ENCODE results near the gene FAM89B. TPM values are rescaled to one million over a fixed set of nuclear protein-coding genes. Genes with fewer than 3 reads are reported as not detected.
A peak's percentile ranks its signal among the peaks of the same experiment; 100 is the strongest.

Gene FAM89B
- total and polyA plus RNA-seq, 2 donors (not counting 1 experiment from before 2014, with no cell fraction given) = 30.4 to 50.2 TPM

- no peak overlapping the region for H3K4me3 ChIP-seq (ENCODE audit: control extremely low read depth in 1 of 5, extremely low read depth in 1 of 5, insufficient read depth in 1 of 5, low read depth in 2 of 5, low read length in 4 of 5)
- peaks cover 0 to 63% of the 10 kb centered on the region in 2 experiments for H3K36me3 ChIP-seq (replicated peaks in 1 of 2; ENCODE audit: control extremely low read depth in 1 of 2, control insufficient read depth in 1 of 2, extremely low read depth in 1 of 2, insufficient read depth in 2 of 2, low read length in 1 of 2)
- H3K4me2 ChIP-seq (replicated peaks; ENCODE audit: low read depth, low read length, poor library complexity, severe bottlenecking) = no peak overlapping the region
- ATAC-seq (ENCODE audit: low read depth) (no peak), DNase-seq (no peak)
- Mint-ChIP-seq H3K27me3 (no peaks in the 10 kb centered on the region), H3K27ac (no peak overlapping the region), H3K4me3 (peak overlapping the region; percentile 29), H3K9me3 (ENCODE audit: insufficient read depth) (no peaks in the 10 kb centered on the region), H3K4me1 (peaks cover 24% of the 10 kb centered on the region)
- no peak overlapping the region for H2AFZ ChIP-seq (ENCODE audit: insufficient read depth, low read depth, low read length, poor library complexity, severe bottlenecking)
- peaks cover 9 to 14% of the 10 kb centered on the region in 2 donors for H3K4me1 ChIP-seq (ENCODE audit: control insufficient read depth in 2 of 2, insufficient read depth in 2 of 2, low read length in 2 of 2)
- TF ChIP-seq CTCF (IDR thresholded peaks at IDR 0.05) (no peak), EZH2 (IDR thresholded peaks at IDR 0.05; ENCODE audit: borderline replicate concordance, insufficient read depth, low read depth, low read length, poor library complexity, severe bottlenecking) (no peak)
- no peak overlapping the region for H3K9ac ChIP-seq (ENCODE audit: low read length)
- POLR2A ChIA-PET = no interaction called here
- intact Hi-C loops (cut with micrococcal nuclease) = loop anchor here (5.0 to 10.0 kb wide), 2 partner anchors 487 to 505 kb away; partner anchors contain the start of genes SYVN1, TM7SF2 and ZNHIT2
- peaks cover 47% of the 10 kb centered on the region for H4K20me1 ChIP-seq (ENCODE audit: control insufficient read depth, insufficient read depth, low read length, poor library complexity, severe bottlenecking)
- CTCF ChIA-PET = interaction anchor here (2.3 kb wide), 1 partner anchor 92 kb away, joined by 7 read pairs; the partner anchor contains the start of gene KAT5
- 97% methylated on average over 29 of the region's 29 CpGs for WGBS (ENCODE audit: insufficient coverage)
- no peaks in the 10 kb centered on the region for H3K9me3 ChIP-seq (ENCODE audit: control extremely low read depth in 1 of 3, control insufficient read depth in 2 of 3, insufficient read depth in 1 of 3, low read length in 2 of 3)
- H3K79me2 ChIP-seq (ENCODE audit: control insufficient read depth, insufficient read depth, low read length) = peaks cover 74% of the 10 kb centered on the region
- no peaks in the 10 kb centered on the region for H3K27me3 ChIP-seq (replicated peaks in 1 of 4; ENCODE audit: control extremely low read depth in 1 of 4, control insufficient read depth in 3 of 4, insufficient read depth in 4 of 4, low read length in 3 of 4)
- no peak overlapping the region for H3K27ac ChIP-seq (ENCODE audit: low read length in 2 of 2)
Observed at GRCh38 chr11:65619281-65619928, 47.1 kb downstream of the FAM89B start.

GRCh38 chr11:65620666-65621065 is 48.3 kb downstream of the FAM89B start:
- Mint-ChIP-seq H3K9me3 (ENCODE audit: insufficient read depth) (no peaks in the 10 kb centered on the region), H3K4me3 (no peak overlapping the region), H3K4me1 (peaks cover 21% of the 10 kb centered on the region), H3K27me3 (no peaks in the 10 kb centered on the region), H3K27ac (no peak overlapping the region)
- ATAC-seq (ENCODE audit: low read depth) (no peak), DNase-seq (no peak)
- peaks cover 75% of the 10 kb centered on the region for H3K79me2 ChIP-seq (ENCODE audit: control insufficient read depth, insufficient read depth, low read length)
- ChIA-PET POLR2A (no interaction called here), CTCF (interaction anchor here (2.3 kb wide), 1 partner anchor 91 kb away, joined by 7 read pairs; the partner anchor contains the start of gene KAT5)
- whole genome bisulfite sequencing (ENCODE audit: insufficient coverage) = 97% methylated on average over 19 of the region's 19 CpGs
- peaks cover 0 to 74% of the 10 kb centered on the region in 2 experiments for H3K36me3 ChIP-seq (replicated peaks in 1 of 2; ENCODE audit: control extremely low read depth in 1 of 2, control insufficient read depth in 1 of 2, extremely low read depth in 1 of 2, insufficient read depth in 2 of 2, low read length in 1 of 2)
- no peak overlapping the region for H3K27ac ChIP-seq (ENCODE audit: low read length in 2 of 2)
- TF ChIP-seq CTCF (IDR thresholded peaks at IDR 0.05) = no peak
- no peak for TF ChIP-seq EZH2 (IDR thresholded peaks at IDR 0.05; ENCODE audit: borderline replicate concordance, insufficient read depth, low read depth, low read length, poor library complexity, severe bottlenecking)
- H3K4me2 ChIP-seq (replicated peaks; ENCODE audit: low read depth, low read length, poor library complexity, severe bottlenecking) = no peak overlapping the region
- no peaks in the 10 kb centered on the region for H3K9me3 ChIP-seq (ENCODE audit: control extremely low read depth in 1 of 3, control insufficient read depth in 2 of 3, insufficient read depth in 1 of 3, low read length in 2 of 3)
- no peaks in the 10 kb centered on the region for H3K27me3 ChIP-seq (replicated peaks in 1 of 4; ENCODE audit: control extremely low read depth in 1 of 4, control insufficient read depth in 3 of 4, insufficient read depth in 4 of 4, low read length in 3 of 4)
- intact Hi-C loops (cut with micrococcal nuclease) = no loop called here
- no peak overlapping the region for H3K4me3 ChIP-seq (ENCODE audit: control extremely low read depth in 1 of 5, extremely low read depth in 1 of 5, insufficient read depth in 1 of 5, low read depth in 2 of 5, low read length in 4 of 5)
- peaks cover 54% of the 10 kb centered on the region for H4K20me1 ChIP-seq (ENCODE audit: control insufficient read depth, insufficient read depth, low read length, poor library complexity, severe bottlenecking)
- no peak overlapping the region for H3K9ac ChIP-seq (ENCODE audit: low read length)
- peaks cover 9 to 14% of the 10 kb centered on the region in 2 donors for H3K4me1 ChIP-seq (ENCODE audit: control insufficient read depth in 2 of 2, insufficient read depth in 2 of 2, low read length in 2 of 2)
- H2AFZ ChIP-seq (ENCODE audit: insufficient read depth, low read depth, low read length, poor library complexity, severe bottlenecking) = no peak overlapping the region
